ENCODE measurements around the gene DUSP1.

DNA sequence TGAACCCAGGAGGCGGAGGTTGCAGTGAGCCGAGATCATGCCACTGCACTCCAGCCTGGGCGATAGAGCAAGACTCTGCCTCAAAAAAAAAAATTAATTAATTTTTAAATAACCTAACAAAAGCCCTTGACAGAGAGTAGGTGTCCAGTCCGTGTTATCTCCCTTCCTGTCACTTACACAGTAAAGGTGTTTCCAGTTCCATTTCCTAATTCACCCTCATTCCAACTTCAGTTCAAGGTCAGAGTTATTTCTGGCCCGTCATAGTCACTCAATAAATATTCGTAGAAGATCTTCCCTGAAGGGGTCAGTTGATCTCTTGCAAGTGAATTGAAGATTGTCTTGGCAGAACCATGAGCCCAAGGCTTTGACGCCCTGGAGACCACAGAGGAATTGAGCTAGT is 46.7 kb upstream of the DUSP1 start:
- TF ChIP-seq, protein P1, sequence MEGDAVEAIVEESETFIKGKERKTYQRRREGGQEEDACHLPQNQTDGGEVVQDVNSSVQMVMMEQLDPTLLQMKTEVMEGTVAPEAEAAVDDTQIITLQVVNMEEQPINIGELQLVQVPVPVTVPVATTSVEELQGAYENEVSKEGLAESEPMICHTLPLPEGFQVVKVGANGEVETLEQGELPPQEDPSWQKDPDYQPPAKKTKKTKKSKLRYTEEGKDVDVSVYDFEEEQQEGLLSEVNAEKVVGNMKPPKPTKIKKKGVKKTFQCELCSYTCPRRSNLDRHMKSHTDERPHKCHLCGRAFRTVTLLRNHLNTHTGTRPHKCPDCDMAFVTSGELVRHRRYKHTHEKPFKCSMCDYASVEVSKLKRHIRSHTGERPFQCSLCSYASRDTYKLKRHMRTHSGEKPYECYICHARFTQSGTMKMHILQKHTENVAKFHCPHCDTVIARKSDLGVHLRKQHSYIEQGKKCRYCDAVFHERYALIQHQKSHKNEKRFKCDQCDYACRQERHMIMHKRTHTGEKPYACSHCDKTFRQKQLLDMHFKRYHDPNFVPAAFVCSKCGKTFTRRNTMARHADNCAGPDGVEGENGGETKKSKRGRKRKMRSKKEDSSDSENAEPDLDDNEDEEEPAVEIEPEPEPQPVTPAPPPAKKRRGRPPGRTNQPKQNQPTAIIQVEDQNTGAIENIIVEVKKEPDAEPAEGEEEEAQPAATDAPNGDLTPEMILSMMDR (conservative IDR thresholded peaks at IDR 0.05) = no peak
- TF ChIP-seq EZH2 (IDR thresholded peaks at IDR 0.05; ENCODE audit: low read depth) = no peak
